Measurements from ENCODE around the gene EML6.

The EML6 gene

DNA sequence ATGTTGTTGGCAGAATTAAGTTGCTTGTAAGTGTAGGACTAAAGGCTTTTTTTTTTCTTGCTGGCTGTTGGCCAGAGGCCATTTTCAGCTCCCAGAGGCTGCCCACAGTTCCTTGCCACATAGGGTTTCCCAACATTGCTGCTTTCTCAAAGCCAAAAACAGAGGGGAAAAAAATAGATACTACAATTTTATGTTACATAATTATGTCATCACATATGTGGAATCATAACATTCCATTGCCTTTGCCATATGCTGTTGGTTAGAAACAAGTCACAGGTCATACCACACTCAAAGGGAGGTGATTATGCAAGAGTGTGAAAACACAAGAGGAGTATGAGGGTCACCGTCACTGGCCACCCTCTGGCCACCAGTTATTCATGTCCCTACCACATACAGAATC is 172.3 kb downstream of the EML6 start:
- DNase-seq (ENCODE audit: low read depth) = peak; percentile 70
- H3K4me3 ChIP-seq (ENCODE audit: control insufficient read depth, low read depth, low read length) = no peak overlapping the region
- TF ChIP-seq, protein P1, sequence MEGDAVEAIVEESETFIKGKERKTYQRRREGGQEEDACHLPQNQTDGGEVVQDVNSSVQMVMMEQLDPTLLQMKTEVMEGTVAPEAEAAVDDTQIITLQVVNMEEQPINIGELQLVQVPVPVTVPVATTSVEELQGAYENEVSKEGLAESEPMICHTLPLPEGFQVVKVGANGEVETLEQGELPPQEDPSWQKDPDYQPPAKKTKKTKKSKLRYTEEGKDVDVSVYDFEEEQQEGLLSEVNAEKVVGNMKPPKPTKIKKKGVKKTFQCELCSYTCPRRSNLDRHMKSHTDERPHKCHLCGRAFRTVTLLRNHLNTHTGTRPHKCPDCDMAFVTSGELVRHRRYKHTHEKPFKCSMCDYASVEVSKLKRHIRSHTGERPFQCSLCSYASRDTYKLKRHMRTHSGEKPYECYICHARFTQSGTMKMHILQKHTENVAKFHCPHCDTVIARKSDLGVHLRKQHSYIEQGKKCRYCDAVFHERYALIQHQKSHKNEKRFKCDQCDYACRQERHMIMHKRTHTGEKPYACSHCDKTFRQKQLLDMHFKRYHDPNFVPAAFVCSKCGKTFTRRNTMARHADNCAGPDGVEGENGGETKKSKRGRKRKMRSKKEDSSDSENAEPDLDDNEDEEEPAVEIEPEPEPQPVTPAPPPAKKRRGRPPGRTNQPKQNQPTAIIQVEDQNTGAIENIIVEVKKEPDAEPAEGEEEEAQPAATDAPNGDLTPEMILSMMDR (conservative IDR thresholded peaks at IDR 0.05; ENCODE audit: control insufficient read depth, insufficient read depth, low read depth, low read length) = no peak

DNA sequence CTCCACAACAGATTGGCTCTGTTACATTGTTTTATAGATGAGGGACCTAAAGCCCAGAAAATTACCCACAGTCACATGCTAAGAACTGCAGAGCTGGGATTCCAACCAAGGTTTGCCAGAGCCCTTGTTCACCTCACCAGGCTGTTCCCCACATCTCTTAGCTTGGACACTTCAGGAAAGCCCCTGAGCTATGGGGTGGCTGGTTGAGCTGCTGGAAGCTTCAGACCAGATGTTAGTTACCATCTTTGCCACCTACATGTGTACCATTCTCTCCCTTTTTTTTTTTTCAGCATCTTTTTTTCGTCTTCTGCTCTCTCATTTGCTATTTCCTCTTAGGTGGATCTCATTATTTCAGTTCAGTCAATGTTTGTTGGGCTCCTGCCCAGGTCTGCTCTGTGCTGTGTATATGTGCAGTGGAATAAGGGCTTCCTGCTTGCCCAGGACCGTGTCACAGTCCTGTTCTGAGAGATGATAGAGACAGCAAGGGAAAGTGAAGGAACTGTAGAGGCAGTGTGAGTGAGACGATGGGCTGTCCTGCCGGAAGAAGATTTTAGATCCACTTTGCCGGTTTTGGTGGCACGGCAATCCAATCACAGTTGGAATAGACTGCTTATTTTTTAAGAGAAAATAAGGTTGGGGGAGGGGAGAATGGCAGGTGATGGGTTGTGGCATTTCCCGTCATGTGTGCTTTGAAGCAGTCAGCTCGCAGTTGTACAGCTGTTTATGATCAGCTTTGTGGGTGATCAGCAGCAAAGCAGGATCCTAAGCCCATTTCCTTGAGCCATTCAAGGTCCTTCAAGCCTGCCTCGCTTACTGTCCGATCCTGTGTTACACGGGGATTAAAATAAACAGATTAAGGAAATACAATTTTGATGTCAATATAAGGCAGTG is 174.2 kb downstream of the EML6 start:
- TF ChIP-seq, protein P1 (conservative IDR thresholded peaks at IDR 0.05; ENCODE audit: control insufficient read depth, insufficient read depth, low read depth, low read length) = no peak
- H3K4me3 ChIP-seq (ENCODE audit: control insufficient read depth, low read depth, low read length) = no peak overlapping the region
- no peak for DNase-seq (ENCODE audit: low read depth)

DNA sequence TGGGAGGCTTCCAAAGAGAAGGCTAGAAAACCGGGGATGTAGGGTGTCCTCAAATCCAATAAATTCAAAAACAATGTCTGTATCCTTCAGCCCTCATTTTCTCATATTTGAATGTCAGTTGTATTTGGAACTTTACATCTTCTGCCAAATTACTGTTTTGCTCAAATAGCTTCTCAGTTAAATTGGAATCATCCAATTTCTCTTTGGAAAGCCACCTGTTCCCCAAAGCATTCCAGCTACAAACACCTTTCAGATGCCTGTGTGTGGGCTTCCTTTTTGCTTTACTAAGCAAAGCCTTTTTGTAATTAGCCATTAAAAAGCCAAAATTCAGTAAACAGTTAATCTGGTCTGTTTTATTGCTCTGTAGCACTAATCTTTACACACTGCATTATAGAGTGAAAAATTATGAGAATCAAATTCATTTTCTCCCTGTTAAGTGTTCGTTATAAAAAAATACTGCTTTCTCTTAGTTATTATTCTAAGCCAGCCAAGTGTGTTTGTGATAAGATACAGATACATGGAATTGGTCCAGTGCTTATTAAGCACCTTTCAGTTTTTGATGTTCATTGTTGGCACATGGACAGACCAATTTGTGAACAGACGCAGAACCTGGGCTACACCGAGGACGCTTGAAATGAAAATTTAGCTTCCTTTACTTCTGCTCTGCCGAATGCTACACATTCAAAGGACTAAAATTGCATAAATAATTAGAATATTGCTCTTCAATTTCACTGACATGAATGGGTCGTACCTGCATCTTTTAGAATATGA is 175.2 kb downstream of the EML6 start:
- no peak for DNase-seq (ENCODE audit: low read depth)
- TF ChIP-seq, protein P1 (conservative IDR thresholded peaks at IDR 0.05; ENCODE audit: control insufficient read depth, insufficient read depth, low read depth, low read length) = no peak
- H3K4me3 ChIP-seq (ENCODE audit: control insufficient read depth, low read depth, low read length) = no peak overlapping the region

DNA sequence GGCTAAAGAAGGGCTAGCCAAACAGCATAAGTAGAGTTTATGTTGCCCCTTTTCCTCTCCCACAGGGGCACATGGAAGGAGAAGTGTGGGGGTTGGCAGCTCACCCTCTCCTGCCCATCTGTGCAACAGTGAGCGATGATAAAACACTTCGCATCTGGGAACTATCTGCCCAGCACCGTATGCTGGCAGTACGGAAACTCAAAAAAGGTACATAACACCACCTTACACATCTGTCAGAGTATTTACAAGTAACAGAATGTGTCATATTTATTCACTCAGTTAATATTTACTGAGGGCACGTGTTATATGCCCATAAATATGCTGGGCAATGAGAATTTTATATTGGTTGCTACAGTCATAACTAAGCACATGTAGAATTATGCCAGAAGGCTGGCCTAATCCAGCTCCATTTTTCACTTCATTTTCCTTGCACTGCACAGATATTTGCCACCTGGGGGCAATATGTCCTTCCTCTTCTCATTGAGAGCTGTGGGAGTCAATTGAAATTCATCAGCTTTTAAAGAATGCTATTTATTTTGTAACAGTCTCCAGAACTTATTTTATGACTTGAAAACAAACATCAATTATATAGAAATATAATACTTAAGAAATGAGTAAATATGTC is 176.2 kb downstream of the EML6 start:
- TF ChIP-seq, protein P1 (conservative IDR thresholded peaks at IDR 0.05; ENCODE audit: control insufficient read depth, insufficient read depth, low read depth, low read length) = peak; percentile 76
- peak; percentile 73 for DNase-seq (ENCODE audit: low read depth)
- H3K4me3 ChIP-seq (ENCODE audit: control insufficient read depth, low read depth, low read length) = no peak overlapping the region

DNA sequence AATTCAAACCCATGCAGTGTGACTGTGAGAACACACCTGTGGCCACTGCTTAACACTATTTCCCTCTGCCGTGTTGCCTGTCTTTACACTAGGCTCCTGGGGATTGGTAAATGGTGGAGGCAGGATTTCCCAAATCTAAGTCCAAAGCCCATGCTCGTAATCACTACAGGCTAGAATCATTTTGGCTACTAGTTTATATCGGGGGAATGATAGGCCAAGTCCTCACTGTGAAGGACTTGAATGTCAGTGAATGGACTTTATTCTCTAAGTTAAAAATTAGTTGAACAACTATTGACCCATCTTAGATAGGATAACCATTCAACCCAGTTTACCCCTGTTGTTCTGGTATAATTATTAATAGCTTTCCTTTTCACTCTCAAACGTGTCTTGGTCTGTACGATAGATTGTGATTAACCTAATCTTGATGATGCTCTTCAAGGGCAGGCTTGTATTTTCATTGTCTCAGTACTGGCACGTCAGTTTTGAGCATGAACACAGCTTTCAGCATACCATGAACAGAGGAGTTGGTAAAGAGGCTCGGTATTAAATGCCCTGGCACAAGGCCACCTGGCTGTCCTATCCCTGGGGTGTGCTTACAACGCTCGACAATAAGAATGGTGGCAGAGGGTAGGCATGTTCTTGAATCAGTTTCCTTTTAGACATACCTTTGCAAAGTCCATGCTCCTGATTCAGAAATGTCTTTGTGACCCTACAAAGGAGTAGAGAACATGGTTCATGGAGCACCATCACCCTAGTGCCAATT is 177.9 kb downstream of the EML6 start:
- H3K4me3 ChIP-seq (ENCODE audit: control insufficient read depth, low read depth, low read length) = no peak overlapping the region
- DNase-seq (ENCODE audit: low read depth) = no peak
- TF ChIP-seq, protein P1 (conservative IDR thresholded peaks at IDR 0.05; ENCODE audit: control insufficient read depth, insufficient read depth, low read depth, low read length) = no peak

DNA sequence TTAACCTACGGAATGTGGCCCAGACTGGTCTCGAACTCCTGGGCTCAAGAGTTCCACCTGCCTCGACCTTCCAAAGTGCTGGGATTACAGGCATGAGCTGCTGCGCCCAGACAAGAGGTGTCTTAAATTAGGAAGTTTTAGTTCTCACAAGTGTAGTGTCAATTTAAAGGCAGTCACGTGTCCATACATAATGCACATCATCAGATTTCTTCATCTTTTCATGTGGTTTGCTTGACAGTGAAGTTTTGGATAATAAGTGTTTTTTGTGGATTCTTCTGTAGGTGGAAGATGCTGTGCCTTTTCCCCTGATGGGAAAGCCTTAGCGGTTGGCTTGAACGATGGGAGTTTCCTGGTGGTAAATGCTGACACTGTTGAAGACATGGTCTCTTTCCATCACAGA is 179.3 kb downstream of the EML6 start:
- TF ChIP-seq, protein P1 (conservative IDR thresholded peaks at IDR 0.05; ENCODE audit: control insufficient read depth, insufficient read depth, low read depth, low read length) = no peak
- H3K4me3 ChIP-seq (ENCODE audit: control insufficient read depth, low read depth, low read length) = no peak overlapping the region
- no peak for DNase-seq (ENCODE audit: low read depth)

Data from fibroblast of mammary gland (primary cell).